Activated CD4-positive, alpha-beta T cell treated with anti-CD3 and anti-CD28 coated beads, Interleukin-2, amount 50 U/mL, for 16 hours (primary cell): ENCODE results near the gene NAB2.
"Not testable (repeated sequence)": the region's sequence is repeated elsewhere in the genome, so short reads cannot be mapped to it uniquely, and the experiment has no call there.

Experiments
- DNase-seq: peaks from one replicate; pipeline ENCODE4 v3.0.0-alpha.2; 2020

Gene NAB2

GRCh38 chr12:57116580-57117281 is 27.8 kb downstream of the NAB2 start:
- DNase-seq, result no peak

GRCh38 chr12:57118711-57119271 is 29.9 kb downstream of the NAB2 start:
- DNase-seq, result no peak

GRCh38 chr12:57119294-57120085 is 30.6 kb downstream of the NAB2 start:
- no peak for DNase-seq

- not testable (repeated sequence) for DNase-seq
Observed at GRCh38 chr12:57120718-57121117, 31.8 kb downstream of the NAB2 start.

- DNase-seq, result no peak
Observed at GRCh38 chr12:57123813-57124212, 34.9 kb downstream of the NAB2 start.

- peak; percentile 83 for DNase-seq
Observed at GRCh38 chr12:57124261-57124877, 35.5 kb downstream of the NAB2 start.

- DNase-seq, result no peak
Observed at GRCh38 chr12:57126061-57126460, 37.1 kb downstream of the NAB2 start.

GRCh38 chr12:57126561-57126960 is 37.6 kb downstream of the NAB2 start:
- DNase-seq, result no peak

GRCh38 chr12:57127101-57127725 is 38.3 kb downstream of the NAB2 start:
- DNase-seq, result peak; percentile 13

- peak; percentile 55 for DNase-seq
Observed at GRCh38 chr12:57127726-57128518, 39.0 kb downstream of the NAB2 start, which contains the start of gene LRP1. LRP1 (plus strand) TSS chr12:57128483; CDS start chr12:57128965, 482 bp downstream.

- no peak for DNase-seq
Observed at GRCh38 chr12:57128519-57129247, 39.8 kb downstream of the NAB2 start.

- no peak for DNase-seq
Observed at GRCh38 chr12:57129321-57129842, 40.5 kb downstream of the NAB2 start.

- DNase-seq, result no peak
Observed at GRCh38 chr12:57129889-57130288, 41.0 kb downstream of the NAB2 start.

GRCh38 chr12:57130941-57131340 is 42.0 kb downstream of the NAB2 start:
- no peak for DNase-seq

GRCh38 chr12:57131896-57132744 is 43.2 kb downstream of the NAB2 start:
- no peak for DNase-seq

- no peak for DNase-seq
Observed at GRCh38 chr12:57133013-57133569, 44.2 kb downstream of the NAB2 start.

GRCh38 chr12:57133916-57134315 is 45.0 kb downstream of the NAB2 start:
- DNase-seq, result no peak

- DNase-seq, result no peak
Observed at GRCh38 chr12:57134949-57135348, 46.0 kb downstream of the NAB2 start.

GRCh38 chr12:57135527-57136326 is 46.8 kb downstream of the NAB2 start:
- DNase-seq, result no peak
